C4-2B (cell line): ENCODE results near the gene AGBL4.

Experiments
- ZFX ChIP-seq: fragments of 450-650 bp; IDR thresholded peaks from 2 replicates; pipeline ENCODE4 v1.6.1; 2017
- TF ChIP-seq, protein P1 (sequence below): fragments of 450-650 bp; conservative IDR thresholded peaks from 2 replicates; pipeline ENCODE4 v1.5.1; 2017; ENCODE audit warnings: mild to moderate bottlenecking

DNA sequence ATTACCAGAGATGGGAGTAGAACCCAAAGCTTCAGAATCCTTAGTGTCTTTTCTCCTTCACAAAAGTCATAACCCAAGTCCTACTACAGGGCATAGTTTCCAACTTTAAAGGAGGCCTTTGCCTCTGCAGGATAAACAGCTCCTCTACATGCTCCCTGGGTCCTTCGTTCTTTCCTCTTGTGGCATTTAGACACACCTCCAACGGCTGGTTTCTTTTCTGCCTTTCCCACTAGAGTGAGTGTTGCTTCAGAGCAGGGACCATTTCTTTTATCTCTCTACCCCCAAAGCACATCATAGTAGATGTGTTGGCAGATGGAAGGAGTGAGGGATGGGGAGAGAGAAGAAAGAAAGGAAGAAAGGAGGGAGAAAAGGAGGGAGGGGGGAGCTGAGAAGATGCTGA lies 1407.0 kb downstream of the AGBL4 start:
- TF ChIP-seq, protein P1, sequence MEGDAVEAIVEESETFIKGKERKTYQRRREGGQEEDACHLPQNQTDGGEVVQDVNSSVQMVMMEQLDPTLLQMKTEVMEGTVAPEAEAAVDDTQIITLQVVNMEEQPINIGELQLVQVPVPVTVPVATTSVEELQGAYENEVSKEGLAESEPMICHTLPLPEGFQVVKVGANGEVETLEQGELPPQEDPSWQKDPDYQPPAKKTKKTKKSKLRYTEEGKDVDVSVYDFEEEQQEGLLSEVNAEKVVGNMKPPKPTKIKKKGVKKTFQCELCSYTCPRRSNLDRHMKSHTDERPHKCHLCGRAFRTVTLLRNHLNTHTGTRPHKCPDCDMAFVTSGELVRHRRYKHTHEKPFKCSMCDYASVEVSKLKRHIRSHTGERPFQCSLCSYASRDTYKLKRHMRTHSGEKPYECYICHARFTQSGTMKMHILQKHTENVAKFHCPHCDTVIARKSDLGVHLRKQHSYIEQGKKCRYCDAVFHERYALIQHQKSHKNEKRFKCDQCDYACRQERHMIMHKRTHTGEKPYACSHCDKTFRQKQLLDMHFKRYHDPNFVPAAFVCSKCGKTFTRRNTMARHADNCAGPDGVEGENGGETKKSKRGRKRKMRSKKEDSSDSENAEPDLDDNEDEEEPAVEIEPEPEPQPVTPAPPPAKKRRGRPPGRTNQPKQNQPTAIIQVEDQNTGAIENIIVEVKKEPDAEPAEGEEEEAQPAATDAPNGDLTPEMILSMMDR = no peak
- no peak for TF ChIP-seq ZFX
